HG03175 (cell line): Measurements from ENCODE around the gene PABPC1L.

Source experiments
- ATAC-seq: cut with Tn5 transposase; IDR thresholded peaks from one replicate; pipeline ENCODE4 v1.9.1; 2021; ENCODE audit warnings: mild to moderate bottlenecking, moderate library complexity; ENCODE audit not compliant: unreplicated experiment

The PABPC1L gene

DNA sequence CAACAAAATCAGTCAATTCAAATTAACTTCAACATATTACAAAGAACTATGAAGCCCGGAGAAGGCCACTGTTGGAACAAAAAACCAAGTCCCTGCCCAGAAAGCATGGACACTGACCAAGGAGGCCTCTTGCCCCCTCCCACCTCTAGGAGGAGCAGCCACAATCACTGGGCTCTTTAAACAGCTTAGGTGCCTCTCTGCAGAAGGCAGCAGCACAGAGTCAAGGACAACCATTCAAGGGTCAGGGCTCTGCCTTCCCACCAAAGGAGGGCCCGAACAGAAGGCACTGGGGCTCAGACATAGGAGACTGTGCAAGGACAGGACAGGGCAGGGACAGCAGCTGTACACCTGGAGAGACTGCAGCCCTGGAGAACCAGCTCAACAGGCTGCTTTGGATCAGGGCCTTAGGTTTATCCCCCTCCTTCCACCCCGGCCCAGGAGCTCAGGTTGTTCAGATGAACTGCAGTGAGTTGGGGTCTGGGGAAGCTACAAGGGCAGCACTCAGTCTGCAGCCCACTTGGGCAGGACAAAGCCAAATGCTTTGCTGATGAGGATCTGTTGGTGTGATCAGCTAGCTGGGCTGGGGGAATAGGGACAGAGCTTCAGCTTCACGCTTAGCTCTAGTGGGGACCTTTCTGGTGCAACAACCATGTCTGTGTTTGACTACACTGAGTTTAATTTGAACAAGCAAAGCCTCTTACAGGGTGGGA lies 32.6 kb downstream of the PABPC1L start:
- no peak for ATAC-seq

DNA sequence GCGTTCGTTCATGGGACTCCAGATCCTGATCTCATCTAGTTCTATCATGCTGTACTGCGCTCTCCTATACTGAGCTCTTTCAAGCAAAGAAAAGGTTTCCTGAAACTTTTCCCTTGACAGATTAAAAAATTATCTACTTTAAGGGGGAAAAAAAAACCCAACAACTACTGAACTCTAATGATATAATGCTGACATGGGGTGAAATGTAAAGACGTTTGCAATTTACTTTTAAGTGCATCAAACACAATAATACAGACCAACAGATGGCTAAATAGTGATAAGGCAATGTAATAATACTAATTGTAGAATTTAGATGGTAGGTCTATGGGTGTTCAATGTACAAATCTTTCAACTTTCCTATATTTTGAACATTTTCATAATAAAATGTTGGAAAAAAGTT lies 34.0 kb downstream of the PABPC1L start:
- ATAC-seq, result no peak

DNA sequence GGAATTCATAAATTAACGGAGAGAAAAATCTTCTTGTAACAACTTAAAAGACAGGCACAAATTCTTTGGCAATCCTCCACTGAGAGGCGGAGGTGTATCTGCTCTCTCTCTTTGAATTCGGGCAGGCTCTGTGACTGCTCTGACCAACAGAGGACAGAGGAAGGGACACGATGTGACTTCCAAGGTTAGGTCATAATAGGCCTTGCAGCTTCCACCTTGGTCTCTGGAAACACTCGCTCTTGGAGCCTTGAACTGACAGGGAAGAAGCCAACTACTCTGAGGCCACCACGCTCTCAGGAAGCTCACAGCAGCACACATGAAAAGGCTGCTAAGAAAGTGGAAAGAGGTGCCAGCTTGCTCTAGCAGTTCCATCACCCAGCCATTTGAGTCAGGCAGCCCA lies 35.4 kb downstream of the PABPC1L start:
- no peak for ATAC-seq

DNA sequence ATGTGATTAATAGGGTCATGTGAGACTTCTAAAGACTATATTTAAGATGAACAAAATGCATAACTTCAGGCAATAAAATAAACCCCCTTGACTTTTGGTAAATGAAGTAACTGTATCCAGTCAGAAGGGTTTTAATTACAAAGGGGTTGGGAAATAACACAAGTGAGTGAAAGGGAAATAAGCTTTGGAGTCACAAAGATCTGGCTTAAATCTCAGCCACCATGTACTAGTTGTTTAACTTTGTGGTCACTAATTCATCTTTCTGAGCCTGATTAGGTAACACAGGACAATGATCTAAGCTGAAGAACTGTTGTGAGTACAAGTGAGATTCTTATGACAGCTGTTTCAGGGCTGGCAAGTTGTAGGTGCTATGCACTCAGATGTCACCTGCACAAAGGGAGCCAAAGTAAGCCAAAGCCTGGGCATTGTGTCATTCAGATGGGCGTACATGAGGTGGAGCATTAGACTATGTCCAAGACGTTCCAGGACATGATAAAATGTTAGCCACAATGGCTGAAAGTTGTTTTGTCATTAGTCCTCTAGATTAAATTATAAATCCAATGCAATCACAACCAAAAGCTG lies 36.5 kb downstream of the PABPC1L start:
- ATAC-seq, result no peak

DNA sequence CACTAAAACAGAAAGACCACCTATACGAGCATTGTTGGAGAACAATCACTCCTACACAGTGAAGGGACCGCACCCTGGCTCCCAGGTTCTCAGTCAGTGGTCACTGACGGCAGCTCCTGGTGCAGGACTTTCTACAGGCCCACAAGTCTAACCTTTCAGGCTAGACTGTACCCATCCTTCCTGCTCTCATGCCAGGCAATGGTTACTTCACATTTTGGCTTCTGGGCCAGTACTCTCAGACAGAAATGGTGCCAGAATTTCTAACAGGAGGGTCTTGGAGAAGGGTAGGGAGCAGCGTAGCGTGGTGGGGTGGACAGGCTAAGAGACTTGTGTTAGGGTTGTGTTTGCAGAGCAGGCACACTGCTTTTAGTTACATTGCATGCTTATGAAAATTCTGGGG lies 38.2 kb downstream of the PABPC1L start:
- ATAC-seq, result no peak

DNA sequence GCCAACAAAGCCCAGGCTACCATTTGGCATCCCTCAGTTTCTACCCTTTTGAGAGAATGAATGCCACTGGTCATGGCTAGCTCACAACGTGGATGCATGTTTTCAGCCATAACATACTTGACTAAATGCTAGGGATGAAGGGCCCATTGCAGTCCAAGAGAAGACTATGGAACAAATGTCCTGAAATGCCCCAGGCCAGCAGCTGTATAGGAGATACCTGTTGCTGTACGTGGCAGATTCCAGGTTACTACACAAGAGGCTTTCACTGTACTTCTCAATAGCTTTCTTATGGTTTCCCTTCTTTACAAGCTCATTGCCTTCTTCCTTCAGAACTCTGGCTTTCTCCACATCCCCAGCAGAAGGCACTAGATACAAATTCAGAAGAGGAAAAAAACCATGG lies 38.7 kb downstream of the PABPC1L start:
- ATAC-seq, result no peak

DNA sequence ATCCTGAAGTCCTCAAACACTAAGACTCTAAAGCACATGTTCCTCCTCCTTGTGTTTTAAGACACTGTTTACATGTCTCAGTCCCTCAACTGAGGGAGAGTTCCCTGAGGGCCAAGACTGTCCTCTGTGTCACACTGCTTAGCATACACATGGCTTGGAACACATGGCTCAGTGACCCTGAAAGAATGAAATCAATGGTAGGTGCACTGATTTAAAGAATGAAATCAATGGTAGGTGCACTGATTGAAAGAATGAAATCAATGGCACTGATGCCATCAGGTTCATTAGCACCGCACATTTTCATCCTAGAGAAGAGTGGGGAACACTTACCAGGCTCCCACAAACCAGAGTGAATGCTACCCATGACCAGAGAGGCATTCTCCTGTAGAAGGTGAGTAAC lies 40.5 kb downstream of the PABPC1L start:
- ATAC-seq, result no peak

DNA sequence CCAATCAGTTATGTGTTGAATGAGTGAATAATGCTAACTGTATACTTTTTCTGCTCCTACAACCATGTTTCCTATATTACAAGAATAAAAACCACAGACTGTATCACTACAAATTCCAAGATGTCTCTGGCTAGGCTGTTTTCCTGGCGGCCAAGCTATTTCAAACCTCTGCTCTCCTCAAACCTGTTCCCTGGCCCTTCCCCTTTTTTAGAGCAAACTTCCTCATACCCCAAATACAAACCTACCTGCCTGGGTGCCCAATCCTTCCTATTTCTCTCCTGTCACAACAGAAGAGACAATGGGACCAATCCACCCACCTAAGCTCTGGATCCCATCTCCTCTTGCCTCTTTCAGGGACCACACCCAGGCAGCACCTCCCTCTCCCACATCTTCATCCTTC lies 42.9 kb downstream of the PABPC1L start:
- no peak for ATAC-seq

DNA sequence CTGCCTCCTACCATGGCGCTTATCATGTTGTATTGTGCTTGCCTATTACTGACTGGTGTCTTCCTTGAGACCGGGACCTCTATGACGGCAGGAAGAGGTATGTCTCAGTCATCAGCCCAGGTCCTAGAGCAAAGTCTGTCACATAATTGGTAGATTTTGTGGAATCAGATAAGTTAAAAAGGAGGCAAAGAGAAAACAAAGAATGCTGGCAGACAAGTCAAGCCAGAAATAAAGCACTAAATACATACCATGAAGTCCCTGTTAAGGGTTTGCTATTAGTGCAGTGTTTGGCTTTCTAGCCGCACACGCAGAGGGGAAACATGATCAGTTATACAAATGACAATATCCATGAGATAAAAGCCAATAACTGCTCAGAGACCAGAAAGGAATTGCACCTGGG lies 44.4 kb downstream of the PABPC1L start:
- ATAC-seq, result no peak

DNA sequence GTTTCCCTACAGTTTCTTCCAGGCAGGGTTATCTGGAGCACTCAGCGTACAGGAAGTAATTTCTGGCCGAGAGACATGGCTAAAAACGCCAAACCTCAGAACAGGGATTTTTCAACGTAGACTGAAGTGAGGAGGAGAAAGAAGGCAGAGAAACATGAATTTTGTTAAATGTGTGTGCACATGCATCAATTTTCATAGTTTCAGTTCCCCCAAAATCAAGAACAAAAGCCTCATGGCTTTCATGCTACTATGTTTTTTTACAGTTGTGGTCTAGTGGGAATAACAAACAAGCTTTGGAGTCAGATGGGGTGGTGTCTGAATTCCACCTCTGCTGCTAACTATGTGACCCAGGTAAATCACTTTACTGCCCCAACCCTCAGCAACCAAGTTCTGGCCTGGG lies 45.4 kb downstream of the PABPC1L start:
- no peak for ATAC-seq

DNA sequence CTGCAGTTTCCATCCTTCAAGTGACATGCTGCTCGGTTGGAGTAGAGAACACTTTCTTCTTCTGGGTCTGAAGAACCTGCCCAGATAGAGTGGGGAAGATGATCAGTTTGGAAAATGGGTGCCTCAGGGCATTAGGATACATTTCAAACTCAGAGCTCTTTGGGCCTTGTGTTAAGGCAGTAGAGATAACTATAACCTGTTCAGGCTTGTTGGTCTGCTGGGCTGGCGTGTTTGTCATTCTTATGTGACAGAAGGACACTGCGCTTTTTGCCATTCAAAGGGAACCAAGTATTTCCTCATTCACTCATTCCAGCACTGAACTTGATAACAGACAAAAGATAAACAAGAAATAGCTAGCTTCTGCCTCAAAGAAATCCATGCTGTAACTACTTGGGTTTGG lies 46.5 kb downstream of the PABPC1L start:
- no peak for ATAC-seq

DNA sequence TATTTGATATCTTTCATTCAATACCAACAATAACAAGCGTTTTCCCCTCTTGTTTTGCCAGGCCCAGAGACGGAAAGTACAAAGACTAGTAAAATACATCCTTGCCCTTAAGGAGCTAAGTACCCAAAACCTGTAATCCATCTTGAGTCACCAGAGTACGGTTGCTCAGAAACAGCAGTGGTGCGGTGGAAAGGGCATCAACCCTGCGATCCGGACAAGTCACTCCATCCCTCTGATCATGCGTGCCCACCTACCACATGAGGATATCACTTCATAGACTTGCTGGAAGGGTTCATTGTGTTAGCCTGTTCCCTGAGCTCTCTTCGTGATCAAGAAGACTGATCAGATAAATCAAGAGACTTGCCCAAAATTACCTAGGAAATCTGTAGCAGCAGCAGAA lies 48.4 kb downstream of the PABPC1L start:
- no peak for ATAC-seq

DNA sequence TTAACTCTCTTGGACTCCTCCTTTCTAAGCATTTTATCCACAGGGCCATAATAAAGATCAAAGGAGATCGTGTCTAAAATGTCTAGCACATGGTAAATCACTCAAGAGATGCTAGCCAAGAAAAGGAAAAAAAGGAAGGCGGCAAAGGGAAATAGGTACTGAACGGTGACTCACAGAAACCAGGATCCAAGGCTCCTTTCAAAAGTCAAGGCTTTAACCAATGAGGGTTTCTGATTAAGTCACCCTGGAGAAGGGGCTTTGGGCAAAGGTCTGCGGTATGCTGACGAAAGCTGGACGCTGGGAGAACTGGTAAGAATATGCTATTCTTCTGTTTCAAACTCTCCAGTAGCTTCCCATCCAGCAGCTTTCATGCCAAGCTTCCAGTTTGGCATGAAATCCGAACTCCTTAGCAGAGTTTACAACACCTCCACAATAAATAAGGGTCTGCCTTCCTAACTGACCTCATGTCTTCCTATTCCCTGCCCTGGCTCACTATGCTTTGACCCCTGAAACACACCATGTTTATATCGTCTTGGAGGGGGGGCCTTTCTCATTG lies 49.3 kb downstream of the PABPC1L start:
- no peak for ATAC-seq

DNA sequence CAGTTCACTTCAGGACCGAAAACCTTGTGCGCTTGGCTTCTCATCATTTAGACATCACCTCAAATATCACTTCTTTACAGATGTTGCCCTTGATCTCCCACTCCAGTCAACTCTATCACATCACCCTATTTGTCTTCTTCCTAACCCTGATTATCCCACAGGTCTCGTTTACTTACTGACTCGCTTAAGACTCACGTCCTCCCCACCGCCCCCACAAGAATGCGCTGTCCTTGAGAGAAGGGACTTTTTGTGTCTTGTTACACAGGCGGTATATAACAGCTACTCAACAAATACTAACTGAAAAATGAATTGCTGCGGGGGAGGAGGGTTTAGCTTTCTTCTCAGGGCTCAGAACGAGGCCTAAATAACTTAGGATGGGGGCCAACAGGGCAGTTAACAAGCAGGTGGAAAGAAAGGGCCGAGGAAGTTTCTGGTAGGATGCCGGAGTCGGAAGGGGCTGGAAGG lies 49.8 kb downstream of the PABPC1L start:
- ATAC-seq, result peak; percentile 7

DNA sequence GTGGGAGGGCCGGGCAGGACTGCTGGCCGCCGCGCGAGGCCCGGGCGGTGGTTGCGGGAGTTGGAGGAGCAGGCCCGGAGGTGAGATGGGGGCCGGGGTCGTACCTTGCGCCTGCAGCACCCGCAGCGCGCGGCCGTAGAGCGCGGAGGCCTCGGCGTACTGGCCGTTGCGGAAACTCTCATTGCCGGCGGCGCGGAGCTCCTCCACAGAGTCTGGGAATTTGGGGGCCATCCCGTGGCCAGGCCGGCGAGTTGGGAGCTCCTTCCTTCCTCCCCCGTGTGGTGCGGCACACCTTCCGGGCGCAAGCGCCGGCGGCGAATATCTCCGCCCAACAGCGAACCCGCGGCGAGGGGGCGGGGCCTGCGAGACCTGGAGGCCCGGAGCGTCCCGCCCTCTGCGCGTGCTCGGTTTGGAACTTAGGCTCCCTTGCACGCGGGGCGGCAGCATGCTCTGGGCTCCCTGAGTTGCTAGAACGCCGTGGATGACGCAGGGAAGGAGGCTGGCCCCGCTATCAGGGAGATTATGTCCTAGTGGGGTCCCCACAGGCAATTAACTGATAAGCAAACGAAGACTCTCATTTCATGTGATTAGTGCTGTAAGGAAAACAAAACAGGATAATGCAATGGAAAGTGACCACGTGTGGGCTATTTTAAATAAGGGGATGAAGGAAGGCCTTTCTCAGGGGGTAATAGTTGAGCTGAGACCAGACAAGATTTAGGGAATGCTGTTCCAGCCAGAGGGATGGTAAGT lies 50.4 kb downstream of the PABPC1L start, which contains the start of gene TOMM34:
TSS of gene TOMM34 (minus strand) at position 295 of the 750 bp plus-strand sequence. CDS start at position 231, 64 bp downstream.
- peak; percentile 86 for ATAC-seq

DNA sequence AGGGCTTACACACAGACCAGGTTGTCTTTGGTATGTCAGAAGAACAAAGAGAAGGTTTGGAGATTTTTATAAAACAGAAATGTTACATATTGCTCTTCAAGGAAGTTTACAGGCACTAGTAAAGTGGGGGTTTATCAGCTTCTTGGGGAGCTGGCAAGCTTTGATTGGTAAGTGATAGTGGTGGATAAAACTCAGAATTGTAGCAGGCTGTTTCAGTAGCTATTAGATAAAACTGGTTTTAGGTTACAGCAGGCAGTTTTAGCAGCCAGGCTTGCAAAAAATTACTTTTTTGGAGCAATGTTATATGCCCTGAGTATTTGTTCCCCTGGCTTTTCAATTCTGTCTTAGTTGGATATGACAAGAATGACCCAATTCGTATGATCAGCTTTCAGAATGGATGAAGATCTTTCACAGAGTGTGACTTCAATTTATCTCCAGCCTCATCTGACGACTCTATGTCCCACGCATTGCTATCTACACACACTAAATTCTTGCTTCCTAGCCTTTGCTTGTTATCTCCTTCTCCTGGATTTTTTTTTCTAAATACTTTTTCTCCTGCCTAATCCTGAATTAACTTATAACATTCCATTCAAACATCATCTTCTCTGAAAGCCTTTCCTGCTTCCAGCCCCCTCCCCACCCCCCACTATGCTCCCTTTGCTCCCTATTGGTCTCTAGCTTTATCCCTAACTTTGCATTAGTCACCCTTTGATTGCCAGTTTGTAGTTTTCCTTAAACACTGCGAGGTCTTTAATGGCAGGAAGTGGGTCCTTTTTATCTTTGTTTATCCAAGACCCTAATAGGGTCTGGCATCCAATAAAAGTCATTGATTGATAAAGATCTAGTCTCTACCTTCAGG lies 51.4 kb downstream of the PABPC1L start:
- ATAC-seq, result no peak

DNA sequence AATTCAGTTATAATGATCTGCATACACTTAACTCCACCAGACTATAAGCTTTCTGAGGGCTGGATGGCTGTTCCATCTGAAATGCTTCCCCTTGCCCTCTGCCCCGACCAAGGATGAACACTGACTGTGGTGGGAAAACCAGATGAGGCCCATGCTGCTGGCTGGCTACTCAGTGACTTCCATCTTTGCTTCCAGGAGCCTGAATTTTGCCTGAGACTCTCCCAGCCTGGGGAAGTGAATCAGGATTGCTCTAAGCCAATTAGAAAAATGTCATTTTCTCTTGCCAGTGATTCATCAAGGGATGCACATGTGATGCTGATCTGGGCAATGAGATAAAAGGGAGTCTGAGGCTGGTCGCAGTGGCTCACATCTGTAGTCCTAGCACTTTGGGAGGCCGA lies 52.0 kb downstream of the PABPC1L start:
- ATAC-seq, result no peak

DNA sequence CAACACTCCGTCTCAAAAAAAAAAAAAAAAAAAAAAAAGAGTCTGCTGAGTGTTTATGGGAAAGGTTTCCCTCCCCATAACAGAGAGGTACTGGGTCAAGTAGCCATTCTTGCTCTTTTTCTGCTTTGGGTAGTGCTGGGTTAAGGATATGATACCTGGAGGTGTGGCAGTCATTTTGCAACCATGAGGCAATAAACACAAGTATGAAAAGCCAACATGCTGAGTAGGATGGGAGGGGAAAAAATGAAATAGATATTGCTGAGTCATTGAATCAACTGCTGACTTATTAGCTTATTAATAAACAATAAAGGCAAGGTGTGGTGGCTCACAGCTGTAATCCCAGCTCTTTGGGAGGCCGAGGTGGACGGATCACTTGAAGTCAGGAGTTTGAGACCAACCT lies 52.6 kb downstream of the PABPC1L start:
- ATAC-seq, result no peak

DNA sequence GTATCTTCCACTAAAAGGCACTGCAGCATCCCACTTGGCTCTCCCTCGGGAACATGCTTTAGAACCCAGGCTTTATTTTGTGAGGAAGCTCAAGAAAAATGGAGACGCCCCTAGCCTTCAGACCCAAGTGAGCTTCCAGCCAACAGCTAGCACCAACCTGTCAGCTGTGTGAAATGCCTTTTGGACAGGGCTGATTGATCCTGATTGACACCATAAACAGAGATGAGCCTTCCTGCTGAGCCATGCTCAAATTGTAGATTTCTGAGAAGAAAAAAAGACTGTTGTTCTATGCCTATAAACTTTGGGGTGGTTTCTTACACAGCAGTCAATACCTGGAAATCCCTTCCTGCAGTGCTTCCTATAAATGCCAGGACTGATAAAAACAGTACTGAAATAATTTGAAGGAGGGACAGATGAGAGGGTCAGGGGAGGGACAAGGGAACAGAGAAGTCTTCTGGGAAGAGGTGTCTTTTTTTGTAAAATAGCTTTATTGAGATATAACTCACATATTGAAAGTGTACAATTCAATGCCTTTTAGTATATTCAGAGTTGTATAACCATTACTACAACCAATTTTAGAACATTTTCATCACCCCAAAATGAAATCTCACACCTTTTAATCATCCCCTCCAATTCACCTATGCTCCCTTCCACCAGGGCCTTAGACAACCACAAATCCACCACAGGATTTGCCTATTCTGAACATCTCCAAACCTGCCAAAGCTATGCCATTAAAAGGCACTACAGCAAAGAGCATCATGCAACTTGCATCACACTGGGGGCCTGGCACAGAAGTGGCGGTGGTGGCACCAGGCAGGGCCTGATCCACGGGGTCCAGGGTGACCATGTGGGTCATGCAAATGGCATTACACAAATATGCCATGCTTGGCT lies 53.7 kb downstream of the PABPC1L start:
- no peak for ATAC-seq

DNA sequence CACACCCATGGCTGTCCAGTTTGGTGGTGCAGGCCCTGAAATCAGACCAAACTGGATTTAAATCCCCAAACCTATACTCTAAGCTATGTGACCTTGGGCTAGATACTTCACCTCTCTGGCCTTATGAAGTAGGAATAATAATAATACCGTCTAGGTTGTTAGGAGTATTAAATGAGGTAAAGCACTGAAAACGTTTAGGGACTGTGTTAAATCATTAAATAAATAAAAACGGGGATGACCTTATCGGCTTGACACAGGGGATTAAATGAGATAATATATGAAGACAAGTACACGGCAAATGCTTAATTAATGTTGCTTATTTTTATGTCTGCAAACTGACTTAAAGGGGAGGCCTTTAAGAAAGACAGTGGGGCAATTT lies 55.8 kb downstream of the PABPC1L start:
- ATAC-seq, result no peak
